Measurements from ENCODE around the gene DMAC2L.

GRCh38 chr14:50272498-50272897 is 39.6 kb upstream of the DMAC2L start:
- TF ChIP-seq CTCF (conservative IDR thresholded peaks at IDR 0.05; ENCODE audit: low read length) (no peak), EZH2phosphoT487 (IDR thresholded peaks at IDR 0.05; ENCODE audit: borderline replicate concordance) (no peak)
